SH-SY5Y (cell line): Measurements from ENCODE around the gene DNAAF8.

Source experiments
- GATA2 ChIP-seq: IDR thresholded peaks from 2 replicates; pipeline ENCODE4 v1.6.1; 2011; ENCODE audit warnings: mild to moderate bottlenecking, low read depth, low read length
- GATA3 ChIP-seq: IDR thresholded peaks from 2 replicates; pipeline ENCODE4 v1.6.1; 2011; ENCODE audit warnings: low read depth, mild to moderate bottlenecking, low read length, moderate library complexity

DNA sequence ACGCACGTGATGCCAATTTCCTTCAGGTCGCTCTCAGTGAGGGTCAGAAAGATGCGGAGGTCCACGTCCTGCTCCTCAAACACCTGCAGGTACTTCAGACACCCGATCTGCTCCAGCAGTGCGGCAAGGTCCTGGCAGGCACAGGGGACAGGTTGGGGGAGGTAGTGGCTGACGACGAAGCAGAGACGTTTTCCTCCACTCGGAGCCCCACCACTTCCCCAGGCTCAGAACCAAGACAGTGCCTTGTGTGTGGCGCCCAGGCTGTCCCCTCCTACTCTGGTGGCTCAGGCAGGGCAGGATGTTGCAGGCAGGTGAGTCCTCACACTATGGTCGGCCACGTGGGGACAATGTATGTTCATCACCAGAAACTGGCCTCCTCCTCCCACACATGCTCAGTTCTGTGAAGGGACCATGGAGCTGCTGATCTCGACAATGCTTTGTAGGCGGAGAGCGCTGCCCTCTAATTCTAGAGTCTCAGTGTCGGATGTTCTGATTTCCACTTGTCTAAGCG lies 35.2 kb upstream of the DNAAF8 start:
- TF ChIP-seq GATA2 (no peak), GATA3 (no peak)
